ENCODE data around the gene TAF7. TPM values are rescaled to one million over a fixed set of nuclear protein-coding genes. Genes with fewer than 3 reads are reported as not detected.

The TAF7 gene
- total RNA-seq, 1 experiment from 2014 or later = 90.3 TPM

- peaks cover 5% of the 10 kb centered on the region for H3K27me3 Mint-ChIP-seq (ENCODE audit: low read depth)
- no peak overlapping the region for H3T11ph ChIP-seq (ENCODE audit: low read length)
- peaks cover 2% of the 10 kb centered on the region for H3K79me1 ChIP-seq (ENCODE audit: insufficient read depth, low read depth, low read length, poor library complexity, severe bottlenecking)
- peaks cover 22% of the 10 kb centered on the region for H3K9me3 ChIP-seq (ENCODE audit: control insufficient read depth, low read depth, low read length)
- H2AK5ac ChIP-seq (ENCODE audit: insufficient read length, low read length) = no peak overlapping the region
- no peak overlapping the region for H2BK12ac ChIP-seq (ENCODE audit: insufficient read length, low read depth, low read length)
- H4K20me1 ChIP-seq (ENCODE audit: control insufficient read depth, insufficient read depth, insufficient read length) = no peaks in the 10 kb centered on the region
- no peak overlapping the region for H4K8ac ChIP-seq (replicated peaks; ENCODE audit: insufficient read length, low read depth, low read length)
- no peak overlapping the region for H3K14ac ChIP-seq (ENCODE audit: insufficient read depth, low read length)
- 100% methylated on average over 1 of the region's 3 CpGs for WGBS (ENCODE audit: extremely low coverage, insufficient read length, low lambda C conversion rate)
- peaks cover 51 to 71% of the 10 kb centered on the region in 2 experiments for H3K9me3 Mint-ChIP-seq
- peaks cover 12% of the 10 kb centered on the region for H3K23me2 ChIP-seq (ENCODE audit: insufficient read length, low read depth, low read length, poor library complexity, severe bottlenecking)
- no peaks in the 10 kb centered on the region for H3K4me1 ChIP-seq (ENCODE audit: insufficient read depth, low read length)
- no peak overlapping the region for H3K4me2 ChIP-seq (ENCODE audit: insufficient read depth, insufficient read length, low read length)
- no peak overlapping the region for H3K23ac ChIP-seq (ENCODE audit: insufficient read length, low read depth, low read length)
- H2BK15ac ChIP-seq (ENCODE audit: low read depth, low read length) = no peak overlapping the region
- no peak for DNase-seq
- H3K27ac ChIP-seq (ENCODE audit: insufficient read length, low read depth, low read length) = no peak overlapping the region
- no peak overlapping the region for H3K27ac Mint-ChIP-seq
- no peak overlapping the region for H2BK5ac ChIP-seq (ENCODE audit: insufficient read length, low read length)
- no peak overlapping the region; a peak in 1 of 5 replicates for H3K4me3 Mint-ChIP-seq
- no peak overlapping the region for H4K91ac ChIP-seq (ENCODE audit: insufficient read length, low read depth, low read length)
- H2AFZ ChIP-seq (ENCODE audit: low read length) = no peak overlapping the region
- H3K79me2 ChIP-seq (ENCODE audit: insufficient read depth, low read length) = peaks cover 6% of the 10 kb centered on the region; the same call in 1 of the 2 replicates
- no peak for TF ChIP-seq CTCF (conservative IDR thresholded peaks at IDR 0.05)
- H3K36me3 Mint-ChIP-seq (ENCODE audit: insufficient read depth in 1 of 3, low read depth in 3 of 3) = peaks cover 30 to 45% (median 35%) of the 10 kb centered on the region in 3 experiments
- no peak overlapping the region for H2BK120ac ChIP-seq (ENCODE audit: low read depth, low read length, poor library complexity, severe bottlenecking)
- H3K56ac ChIP-seq (ENCODE audit: insufficient read length, low read depth, low read length) = no peak overlapping the region
- no peak overlapping the region for H3K4ac ChIP-seq (ENCODE audit: low read depth, low read length)
- no peak overlapping the region for H4K5ac ChIP-seq (ENCODE audit: insufficient read length, low read depth, low read length)
- H2BK20ac ChIP-seq (ENCODE audit: low read depth, low read length, poor library complexity, severe bottlenecking) = no peak overlapping the region
- H3K27me3 ChIP-seq (ENCODE audit: insufficient read depth, low read length) = no peaks in the 10 kb centered on the region
- no peak overlapping the region for H3K9ac ChIP-seq (ENCODE audit: extremely low read depth, insufficient read length, low read length)
- no peak overlapping the region for H3K18ac ChIP-seq (ENCODE audit: insufficient read length, low read depth, low read length)
- H3K4me1 Mint-ChIP-seq = peaks cover 13 to 21% of the 10 kb centered on the region in 2 experiments
Measured at GRCh38 chr5:141322261-141322660, 1.7 kb upstream of the TAF7 start.

Data from H9 (cell line).